ENCODE data around the gene NPY5R. TPM values are rescaled to one million over a fixed set of nuclear protein-coding genes. Genes with fewer than 3 reads are reported as not detected.

Gene NPY5R
- total RNA-seq, 1 experiment from 2014 or later = not detected

DNA sequence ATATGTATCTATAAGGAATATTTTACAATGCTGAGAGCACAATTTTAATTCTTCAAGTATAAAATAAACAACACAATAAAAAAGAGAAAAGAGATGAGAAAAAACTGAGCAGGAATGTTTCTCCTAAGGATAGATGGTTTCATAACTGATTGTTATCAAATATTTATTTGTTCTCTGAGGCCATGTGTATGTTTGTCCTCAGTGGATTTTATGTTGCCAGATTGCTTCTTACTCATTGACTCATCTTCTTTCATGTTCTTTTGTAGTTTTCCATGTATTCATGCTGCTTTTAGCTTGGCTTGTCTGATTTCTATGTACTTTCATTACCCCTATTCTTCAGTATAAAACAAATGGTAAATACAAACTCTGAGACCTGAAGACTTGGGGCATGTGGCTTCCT lies 41.2 kb downstream of the NPY5R start:
- Histone ChIP-seq H3K9me3 (ENCODE audit: control insufficient read depth in 1 of 2, insufficient read depth in 1 of 2, low read depth in 1 of 2, low read length in 2 of 2) (no peaks in the 10 kb centered on the region), H3K27ac (ENCODE audit: low read depth, low read length) (no peak overlapping the region), H3K4me1 (ENCODE audit: control insufficient read depth in 1 of 2, insufficient read depth in 2 of 2, low read length in 2 of 2) (peaks cover 0 to 11% of the 10 kb centered on the region in 2 experiments; a peak in 2 of 4 replicates), H2AFZ (ENCODE audit: low read depth, low read length, poor library complexity, severe bottlenecking) (peak overlapping the region; percentile 77), H3K36me3 (ENCODE audit: control insufficient read depth in 1 of 2, insufficient read depth in 2 of 2, low read length in 2 of 2) (no peaks in the 10 kb centered on the region), H3K9me2 (ENCODE audit: insufficient read depth) (no peaks in the 10 kb centered on the region), H3K79me2 (ENCODE audit: insufficient read depth, low read length) (no peaks in the 10 kb centered on the region), H3K27me3 (ENCODE audit: insufficient read depth, low read length) (no peaks in the 10 kb centered on the region), H4K20me1 (ENCODE audit: insufficient read depth) (no peaks in the 10 kb centered on the region), H3K9ac (ENCODE audit: low read length) (no peak overlapping the region), H3K4me2 (ENCODE audit: low read length) (peak overlapping the region; percentile 43), H3K4me3 (replicated peaks in 1 of 2; ENCODE audit: low read depth in 1 of 2, low read length in 2 of 2) (no peak overlapping the region)
- TF ChIP-seq, protein P1, sequence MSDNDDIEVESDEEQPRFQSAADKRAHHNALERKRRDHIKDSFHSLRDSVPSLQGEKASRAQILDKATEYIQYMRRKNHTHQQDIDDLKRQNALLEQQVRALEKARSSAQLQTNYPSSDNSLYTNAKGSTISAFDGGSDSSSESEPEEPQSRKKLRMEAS (IDR thresholded peaks at IDR 0.05) = no peak
- no peak for TF ChIP-seq YY1 (IDR thresholded peaks at IDR 0.05; ENCODE audit: extremely low read depth, insufficient replicate concordance, low read depth, low read length)
- TF ChIP-seq CEBPB (IDR thresholded peaks at IDR 0.05; ENCODE audit: low read depth) = no peak
- TF ChIP-seq EZH2phosphoT487 (IDR thresholded peaks at IDR 0.05; ENCODE audit: borderline replicate concordance) = no peak
- TF ChIP-seq POLR2A (IDR thresholded peaks at IDR 0.05; ENCODE audit: borderline replicate concordance, extremely low read depth, insufficient read depth, insufficient read length) = no peak
- no peak for TF ChIP-seq EGR1 (IDR thresholded peaks at IDR 0.05; ENCODE audit: low read depth)
- TF ChIP-seq SRF (IDR thresholded peaks at IDR 0.05; ENCODE audit: low read depth) = no peak
- no peak for TF ChIP-seq EZH2 (IDR thresholded peaks at IDR 0.05)
- TF ChIP-seq RAD21 (IDR thresholded peaks at IDR 0.05; ENCODE audit: low read depth) = no peak
- TF ChIP-seq, protein P2, sequence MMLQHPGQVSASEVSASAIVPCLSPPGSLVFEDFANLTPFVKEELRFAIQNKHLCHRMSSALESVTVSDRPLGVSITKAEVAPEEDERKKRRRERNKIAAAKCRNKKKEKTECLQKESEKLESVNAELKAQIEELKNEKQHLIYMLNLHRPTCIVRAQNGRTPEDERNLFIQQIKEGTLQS (IDR thresholded peaks at IDR 0.05) = no peak
- no peak for TF ChIP-seq ZNF274 (IDR thresholded peaks at IDR 0.05; ENCODE audit: low read depth, low read length)
- TF ChIP-seq, protein P3, sequence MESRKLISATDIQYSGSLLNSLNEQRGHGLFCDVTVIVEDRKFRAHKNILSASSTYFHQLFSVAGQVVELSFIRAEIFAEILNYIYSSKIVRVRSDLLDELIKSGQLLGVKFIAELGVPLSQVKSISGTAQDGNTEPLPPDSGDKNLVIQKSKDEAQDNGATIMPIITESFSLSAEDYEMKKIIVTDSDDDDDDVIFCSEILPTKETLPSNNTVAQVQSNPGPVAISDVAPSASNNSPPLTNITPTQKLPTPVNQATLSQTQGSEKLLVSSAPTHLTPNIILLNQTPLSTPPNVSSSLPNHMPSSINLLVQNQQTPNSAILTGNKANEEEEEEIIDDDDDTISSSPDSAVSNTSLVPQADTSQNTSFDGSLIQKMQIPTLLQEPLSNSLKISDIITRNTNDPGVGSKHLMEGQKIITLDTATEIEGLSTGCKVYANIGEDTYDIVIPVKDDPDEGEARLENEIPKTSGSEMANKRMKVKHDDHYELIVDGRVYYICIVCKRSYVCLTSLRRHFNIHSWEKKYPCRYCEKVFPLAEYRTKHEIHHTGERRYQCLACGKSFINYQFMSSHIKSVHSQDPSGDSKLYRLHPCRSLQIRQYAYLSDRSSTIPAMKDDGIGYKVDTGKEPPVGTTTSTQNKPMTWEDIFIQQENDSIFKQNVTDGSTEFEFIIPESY (IDR thresholded peaks at IDR 0.05; ENCODE audit: extremely low read depth, insufficient replicate concordance, low read length) = no peak
- TF ChIP-seq JUND (IDR thresholded peaks at IDR 0.05) = no peak
- TF ChIP-seq, protein P4, sequence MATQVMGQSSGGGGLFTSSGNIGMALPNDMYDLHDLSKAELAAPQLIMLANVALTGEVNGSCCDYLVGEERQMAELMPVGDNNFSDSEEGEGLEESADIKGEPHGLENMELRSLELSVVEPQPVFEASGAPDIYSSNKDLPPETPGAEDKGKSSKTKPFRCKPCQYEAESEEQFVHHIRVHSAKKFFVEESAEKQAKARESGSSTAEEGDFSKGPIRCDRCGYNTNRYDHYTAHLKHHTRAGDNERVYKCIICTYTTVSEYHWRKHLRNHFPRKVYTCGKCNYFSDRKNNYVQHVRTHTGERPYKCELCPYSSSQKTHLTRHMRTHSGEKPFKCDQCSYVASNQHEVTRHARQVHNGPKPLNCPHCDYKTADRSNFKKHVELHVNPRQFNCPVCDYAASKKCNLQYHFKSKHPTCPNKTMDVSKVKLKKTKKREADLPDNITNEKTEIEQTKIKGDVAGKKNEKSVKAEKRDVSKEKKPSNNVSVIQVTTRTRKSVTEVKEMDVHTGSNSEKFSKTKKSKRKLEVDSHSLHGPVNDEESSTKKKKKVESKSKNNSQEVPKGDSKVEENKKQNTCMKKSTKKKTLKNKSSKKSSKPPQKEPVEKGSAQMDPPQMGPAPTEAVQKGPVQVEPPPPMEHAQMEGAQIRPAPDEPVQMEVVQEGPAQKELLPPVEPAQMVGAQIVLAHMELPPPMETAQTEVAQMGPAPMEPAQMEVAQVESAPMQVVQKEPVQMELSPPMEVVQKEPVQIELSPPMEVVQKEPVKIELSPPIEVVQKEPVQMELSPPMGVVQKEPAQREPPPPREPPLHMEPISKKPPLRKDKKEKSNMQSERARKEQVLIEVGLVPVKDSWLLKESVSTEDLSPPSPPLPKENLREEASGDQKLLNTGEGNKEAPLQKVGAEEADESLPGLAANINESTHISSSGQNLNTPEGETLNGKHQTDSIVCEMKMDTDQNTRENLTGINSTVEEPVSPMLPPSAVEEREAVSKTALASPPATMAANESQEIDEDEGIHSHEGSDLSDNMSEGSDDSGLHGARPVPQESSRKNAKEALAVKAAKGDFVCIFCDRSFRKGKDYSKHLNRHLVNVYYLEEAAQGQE (IDR thresholded peaks at IDR 0.05; ENCODE audit: low read depth) = no peak
- intact Hi-C loops (cut with micrococcal nuclease) = no loop called here
- ChIA-PET POLR2A (no interaction called here), RAD21 (ENCODE audit: low non-redundant PET in 1 of 2, low total read pairs in 2 of 2, uncharacterized antibody in 2 of 2, unreplicated experiment in 2 of 2) (no interaction called here), CTCF (no interaction called here)
- BruUV-seq (replicated peaks) = no TSS peak
- ATAC-seq (no peak), DNase-seq (ENCODE audit: low read depth, low spot score) (no peak)

Data from HCT116 (cell line).